Smooth muscle cell of the brain vasculature (primary cell): Measurements from ENCODE around the gene TMEM52.

ENCODE experiments used
- DNase-seq: peaks from one replicate; pipeline ENCODE4 v3.0.0-alpha.2; 2012; ENCODE audit warnings: low read depth, low spot score

TMEM52 gene

GRCh38 chr1:1918901-1919303, at the start of gene TMEM52:
TMEM52 (minus strand) TSS chr1:1919279; CDS start chr1:1919265, 14 bp downstream.
- DNase-seq = no peak

GRCh38 chr1:1967879-1968278, 48.8 kb upstream of the TMEM52 start:
- no peak for DNase-seq

GRCh38 chr1:1967151-1967550, 48.1 kb upstream of the TMEM52 start:
- DNase-seq = no peak

- DNase-seq = no peak
These were observed 47.1 kb upstream of the TMEM52 start for GRCh38 chr1:1966071-1966740.

GRCh38 chr1:1965546-1965945, 46.5 kb upstream of the TMEM52 start:
- no peak for DNase-seq

GRCh38 chr1:1964811-1965210, 45.7 kb upstream of the TMEM52 start:
- DNase-seq = no peak

GRCh38 chr1:1963570-1963969, 44.5 kb upstream of the TMEM52 start:
- DNase-seq = no peak

GRCh38 chr1:1962752-1963151, 43.7 kb upstream of the TMEM52 start:
- DNase-seq = no peak

- DNase-seq = no peak
These were observed 41.6 kb upstream of the TMEM52 start for GRCh38 chr1:1960480-1961196.

GRCh38 chr1:1959840-1960479, 40.9 kb upstream of the TMEM52 start:
- DNase-seq = no peak

- no peak for DNase-seq
These were observed 40.4 kb upstream of the TMEM52 start for GRCh38 chr1:1959459-1959839.

GRCh38 chr1:1958071-1958541, 39.0 kb upstream of the TMEM52 start:
- DNase-seq = no peak

- DNase-seq = no peak
These were observed 38.5 kb upstream of the TMEM52 start for GRCh38 chr1:1957533-1957961.

- DNase-seq = no peak
These were observed 37.8 kb upstream of the TMEM52 start for GRCh38 chr1:1956586-1957532.

- DNase-seq = no peak
These were observed 37.0 kb upstream of the TMEM52 start for GRCh38 chr1:1956101-1956500.

- no peak for DNase-seq
These were observed 36.6 kb upstream of the TMEM52 start for GRCh38 chr1:1955621-1956094.

- DNase-seq = no peak
These were observed 35.9 kb upstream of the TMEM52 start for GRCh38 chr1:1954831-1955441.

- DNase-seq = no peak
These were observed 34.9 kb upstream of the TMEM52 start for GRCh38 chr1:1954015-1954414.

GRCh38 chr1:1950940-1951339, 31.9 kb upstream of the TMEM52 start:
- no peak for DNase-seq

- DNase-seq = no peak
These were observed 29.7 kb upstream of the TMEM52 start for GRCh38 chr1:1948783-1949182.

- DNase-seq = no peak
These were observed 28.4 kb upstream of the TMEM52 start for GRCh38 chr1:1947493-1947892.
